NT2/D1 (cell line): ENCODE measurements around the gene GXYLT1.
A peak's percentile ranks its signal among the peaks of the same experiment; 100 is the strongest.

ENCODE experiments used
- DNase-seq: peaks from one replicate; pipeline ENCODE4 v3.0.0-alpha.2; 2011; ENCODE audit warnings: low read depth, low spot score
- H3K27me3 ChIP-seq: 2 replicates; pipeline ENCODE4 v1.6.0; 2011; ENCODE audit warnings: mild to moderate bottlenecking; ENCODE audit not compliant: insufficient read length, insufficient read depth
- H3K36me3 ChIP-seq: 2 replicates; pipeline ENCODE4 v1.6.1; 2011; ENCODE audit warnings: mild to moderate bottlenecking, low read length, mixed read lengths; ENCODE audit not compliant: insufficient read depth, insufficient read length
- H3K4me1 ChIP-seq: 2 replicates; pipeline ENCODE4 v1.5.1; 2011; ENCODE audit not compliant: insufficient read depth, insufficient read length
- H3K4me3 ChIP-seq: 2 replicates; pipeline ENCODE4 v1.5.1; 2011; ENCODE audit warnings: low read depth; ENCODE audit not compliant: insufficient read length
- H3K9ac ChIP-seq: 2 replicates; pipeline ENCODE4 v1.6.0; 2011; ENCODE audit warnings: low read depth; ENCODE audit not compliant: insufficient read length
- H3K9me3 ChIP-seq: 2 replicates; pipeline ENCODE4 v1.5.1; 2011; ENCODE audit warnings: mild to moderate bottlenecking, low read length; ENCODE audit not compliant: insufficient read depth
- SUZ12 ChIP-seq: IDR thresholded peaks from 2 replicates; pipeline ENCODE4 v1.6.1; 2011; ENCODE audit not compliant: insufficient read length, insufficient read depth; ENCODE audit errors: extremely low read depth
- YY1 ChIP-seq: IDR thresholded peaks from 2 replicates; pipeline ENCODE4 v1.6.1; 2011; ENCODE audit not compliant: insufficient read length, insufficient read depth
- ZNF274 ChIP-seq: IDR thresholded peaks from 2 replicates; pipeline ENCODE4 v1.6.1; 2011; ENCODE audit warnings: mild to moderate bottlenecking, low read depth, low read length

The GXYLT1 gene

GRCh38 chr12:42145197-42145549 lies 499 bp upstream of the GXYLT1 start:
- DNase-seq = no peak
- Histone ChIP-seq H3K27me3 (peaks cover 6% of the 10 kb centered on the region), H3K9ac (peak overlapping the region; percentile 91), H3K4me3 (peak overlapping the region; percentile 70), H3K4me1 (no peaks in the 10 kb centered on the region), H3K9me3 (no peaks in the 10 kb centered on the region), H3K36me3 (no peaks in the 10 kb centered on the region)
- TF ChIP-seq ZNF274 (no peak), YY1 (no peak), SUZ12 (no peak)

DNA sequence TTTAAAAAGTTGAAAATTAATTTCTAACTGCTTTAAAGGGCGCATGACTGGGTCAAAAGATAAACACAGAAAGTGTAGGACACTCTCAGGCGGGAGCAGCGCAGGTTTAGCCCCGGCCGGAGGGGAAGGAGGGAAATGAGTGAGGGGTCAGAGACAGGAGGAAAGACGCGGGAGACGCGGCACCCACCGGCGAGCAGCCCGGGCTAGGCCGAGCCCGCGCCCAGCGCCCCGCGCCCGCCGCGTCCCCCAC lies 591 bp downstream of the GXYLT1 start:
- H3K27me3 ChIP-seq = peaks cover 6% of the 10 kb centered on the region
- no peak for DNase-seq
- H3K36me3 ChIP-seq = no peaks in the 10 kb centered on the region
- H3K9ac ChIP-seq = peak overlapping the region; percentile 91
- no peaks in the 10 kb centered on the region for H3K4me1 ChIP-seq
- TF ChIP-seq SUZ12 = no peak
- TF ChIP-seq YY1 = no peak
- no peak for TF ChIP-seq ZNF274
- H3K9me3 ChIP-seq = no peaks in the 10 kb centered on the region
- H3K4me3 ChIP-seq = peak overlapping the region; percentile 70

DNA sequence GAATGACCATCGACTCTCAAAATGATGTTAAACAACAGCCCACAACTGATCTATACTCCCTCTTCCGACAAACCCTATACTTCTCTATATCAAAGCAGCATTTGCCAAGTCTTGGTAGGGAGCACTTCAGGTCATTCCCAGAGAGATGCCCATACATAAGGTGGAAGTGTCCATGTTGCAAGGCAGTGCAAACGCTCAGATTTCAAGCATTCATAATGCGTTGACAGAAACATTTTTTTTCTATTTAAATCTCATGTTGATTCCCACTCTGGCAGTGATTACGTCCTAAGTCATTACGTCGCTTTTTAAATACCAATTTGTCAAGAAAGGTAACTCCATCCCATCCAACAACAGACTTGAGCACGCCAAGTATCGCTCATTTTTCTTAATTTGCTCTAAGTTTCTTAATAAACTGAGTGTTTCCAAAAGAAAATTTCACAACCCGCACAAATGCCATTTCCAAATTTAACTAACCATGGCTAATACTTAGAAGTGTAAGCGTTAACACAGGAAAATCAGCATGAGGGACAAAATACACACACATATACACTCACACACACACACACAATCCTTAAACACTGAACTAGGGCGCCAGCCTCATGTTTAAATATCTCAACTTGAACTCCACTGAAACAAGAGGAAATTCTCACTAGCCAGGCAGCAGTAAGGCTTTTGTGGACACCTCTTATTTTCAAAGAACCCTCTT lies 1.1 kb downstream of the GXYLT1 start:
- Histone ChIP-seq H3K9ac (peak overlapping the region; percentile 91), H3K4me3 (peak overlapping the region; percentile 70), H3K4me1 (no peaks in the 10 kb centered on the region), H3K9me3 (no peaks in the 10 kb centered on the region), H3K27me3 (peaks cover 6% of the 10 kb centered on the region), H3K36me3 (no peaks in the 10 kb centered on the region)
- no peak for DNase-seq
- no peak for TF ChIP-seq YY1
- no peak for TF ChIP-seq SUZ12
- TF ChIP-seq ZNF274 = no peak

GRCh38 chr12:42141981-42142606 lies 2.6 kb downstream of the GXYLT1 start:
- no peak overlapping the region for H3K4me3 ChIP-seq
- H3K36me3 ChIP-seq = no peaks in the 10 kb centered on the region
- peaks cover 6% of the 10 kb centered on the region for H3K27me3 ChIP-seq
- H3K9ac ChIP-seq = no peak overlapping the region
- H3K4me1 ChIP-seq = no peaks in the 10 kb centered on the region
- no peak for TF ChIP-seq YY1
- no peak for TF ChIP-seq SUZ12
- no peak for TF ChIP-seq ZNF274
- no peaks in the 10 kb centered on the region for H3K9me3 ChIP-seq
- DNase-seq = no peak

- DNase-seq = no peak
- H3K4me1 ChIP-seq = no peaks in the 10 kb centered on the region
Measured at GRCh38 chr12:42140901-42141300, 3.8 kb downstream of the GXYLT1 start.

GRCh38 chr12:42135259-42135814 lies 9.3 kb downstream of the GXYLT1 start:
- DNase-seq = no peak
- no peaks in the 10 kb centered on the region for H3K36me3 ChIP-seq
- H3K4me3 ChIP-seq = no peak overlapping the region
- no peak overlapping the region for H3K9ac ChIP-seq
- H3K9me3 ChIP-seq = no peaks in the 10 kb centered on the region
- TF ChIP-seq YY1 = no peak
- no peak for TF ChIP-seq ZNF274
- TF ChIP-seq SUZ12 = no peak
- no peaks in the 10 kb centered on the region for H3K27me3 ChIP-seq
- no peaks in the 10 kb centered on the region for H3K4me1 ChIP-seq

More at GRCh38 chr12:42140901-42141300, 3.8 kb downstream of the GXYLT1 start:
- peaks cover 6% of the 10 kb centered on the region for H3K27me3 ChIP-seq
- H3K4me3 ChIP-seq = no peak overlapping the region
- no peaks in the 10 kb centered on the region for H3K9me3 ChIP-seq
- no peaks in the 10 kb centered on the region for H3K36me3 ChIP-seq
- no peak overlapping the region for H3K9ac ChIP-seq
- no peak for TF ChIP-seq SUZ12
- no peak for TF ChIP-seq ZNF274
- TF ChIP-seq YY1 = no peak

DNA sequence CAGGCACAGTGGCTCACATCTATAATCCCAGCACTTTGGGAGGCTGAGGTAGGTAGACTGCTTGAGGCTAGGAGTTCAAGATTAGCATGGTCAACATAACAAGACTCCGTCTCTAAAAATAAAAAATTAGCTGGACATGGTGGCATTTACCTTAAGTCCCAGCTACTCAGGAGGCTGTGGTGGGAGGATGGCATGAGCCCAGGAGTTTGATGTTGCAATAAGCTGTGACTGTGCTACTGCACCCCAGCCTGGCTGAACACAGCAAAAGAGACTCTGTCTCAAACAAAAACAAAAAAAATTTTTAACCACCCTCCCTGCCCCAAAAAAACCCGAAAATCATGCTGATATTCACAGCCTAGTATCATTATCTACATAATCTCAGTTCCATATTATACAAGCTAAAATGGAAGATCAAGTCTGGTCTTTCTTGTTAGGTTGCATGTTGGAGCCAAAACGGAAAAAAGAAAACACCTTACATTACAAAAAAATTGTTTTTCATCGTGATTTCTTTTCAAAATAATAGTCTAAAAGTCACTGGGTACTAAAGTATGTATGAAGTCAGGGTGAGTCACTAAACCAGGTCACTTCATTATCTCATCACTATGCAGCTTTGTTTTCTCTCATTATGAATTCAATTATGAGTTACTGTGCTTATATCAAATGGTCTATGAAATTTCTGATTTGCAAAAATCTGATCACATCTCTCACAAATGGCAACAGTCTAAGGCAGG lies 13.8 kb downstream of the GXYLT1 start:
- no peaks in the 10 kb centered on the region for H3K27me3 ChIP-seq
- no peak for DNase-seq
- H3K9ac ChIP-seq = no peak overlapping the region
- H3K9me3 ChIP-seq = no peaks in the 10 kb centered on the region
- TF ChIP-seq ZNF274 (no peak), YY1 (no peak), SUZ12 (no peak)
- no peaks in the 10 kb centered on the region for H3K36me3 ChIP-seq
- H3K4me3 ChIP-seq = no peak overlapping the region
- no peaks in the 10 kb centered on the region for H3K4me1 ChIP-seq
